ENCODE data around the gene GRIN1.

The GRIN1 gene

DNA sequence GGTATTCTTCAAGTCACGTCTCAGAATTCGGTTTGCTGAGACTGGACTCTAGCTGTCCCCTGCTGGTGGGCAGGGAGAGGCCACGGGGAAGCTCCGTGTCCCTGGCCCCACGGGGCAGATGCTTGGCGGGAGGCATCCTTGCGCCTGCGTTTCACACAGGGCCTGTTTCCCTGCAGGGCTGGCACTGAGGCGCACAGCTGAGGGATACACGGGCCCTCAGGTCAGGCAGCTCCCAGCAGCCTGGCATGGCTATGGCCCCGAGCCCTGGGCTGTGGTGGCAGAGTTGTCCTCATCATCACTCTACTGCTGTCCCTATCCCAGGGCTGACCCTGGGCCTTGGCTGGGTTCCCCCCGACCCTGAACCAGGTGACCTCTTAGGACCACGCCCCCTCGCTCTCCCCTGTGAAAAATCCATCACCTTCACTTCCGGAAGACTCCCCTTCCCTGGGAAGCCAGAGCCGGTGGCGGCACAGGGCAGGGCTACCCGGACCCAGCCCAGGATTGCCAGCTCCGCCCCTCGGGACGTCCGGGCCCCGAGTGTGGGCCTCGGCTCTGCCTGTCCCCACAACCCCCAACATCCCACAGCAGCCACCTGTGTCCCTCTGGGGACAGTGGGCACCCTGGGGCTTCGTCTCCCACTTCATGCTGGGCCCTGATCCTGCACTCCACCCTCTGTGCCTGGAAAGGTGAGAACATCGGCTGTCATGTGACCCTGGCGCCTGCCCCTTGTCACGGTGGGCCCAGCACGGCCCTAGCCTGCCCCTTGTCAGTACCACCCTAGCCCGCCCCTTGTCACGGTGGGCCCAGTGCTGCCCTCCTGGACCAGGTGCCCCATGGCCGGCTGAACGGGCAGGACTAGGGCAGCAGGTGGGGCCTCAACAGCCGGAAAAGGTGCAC lies 29.5 kb upstream of the GRIN1 start:
- TF ChIP-seq, protein P1, sequence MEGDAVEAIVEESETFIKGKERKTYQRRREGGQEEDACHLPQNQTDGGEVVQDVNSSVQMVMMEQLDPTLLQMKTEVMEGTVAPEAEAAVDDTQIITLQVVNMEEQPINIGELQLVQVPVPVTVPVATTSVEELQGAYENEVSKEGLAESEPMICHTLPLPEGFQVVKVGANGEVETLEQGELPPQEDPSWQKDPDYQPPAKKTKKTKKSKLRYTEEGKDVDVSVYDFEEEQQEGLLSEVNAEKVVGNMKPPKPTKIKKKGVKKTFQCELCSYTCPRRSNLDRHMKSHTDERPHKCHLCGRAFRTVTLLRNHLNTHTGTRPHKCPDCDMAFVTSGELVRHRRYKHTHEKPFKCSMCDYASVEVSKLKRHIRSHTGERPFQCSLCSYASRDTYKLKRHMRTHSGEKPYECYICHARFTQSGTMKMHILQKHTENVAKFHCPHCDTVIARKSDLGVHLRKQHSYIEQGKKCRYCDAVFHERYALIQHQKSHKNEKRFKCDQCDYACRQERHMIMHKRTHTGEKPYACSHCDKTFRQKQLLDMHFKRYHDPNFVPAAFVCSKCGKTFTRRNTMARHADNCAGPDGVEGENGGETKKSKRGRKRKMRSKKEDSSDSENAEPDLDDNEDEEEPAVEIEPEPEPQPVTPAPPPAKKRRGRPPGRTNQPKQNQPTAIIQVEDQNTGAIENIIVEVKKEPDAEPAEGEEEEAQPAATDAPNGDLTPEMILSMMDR (conservative IDR thresholded peaks at IDR 0.05; ENCODE audit: low read length): no peak
- H3K4me3 ChIP-seq (ENCODE audit: low read length): no peak overlapping the region
- no peak for DNase-seq (ENCODE audit: low read depth)

DNA sequence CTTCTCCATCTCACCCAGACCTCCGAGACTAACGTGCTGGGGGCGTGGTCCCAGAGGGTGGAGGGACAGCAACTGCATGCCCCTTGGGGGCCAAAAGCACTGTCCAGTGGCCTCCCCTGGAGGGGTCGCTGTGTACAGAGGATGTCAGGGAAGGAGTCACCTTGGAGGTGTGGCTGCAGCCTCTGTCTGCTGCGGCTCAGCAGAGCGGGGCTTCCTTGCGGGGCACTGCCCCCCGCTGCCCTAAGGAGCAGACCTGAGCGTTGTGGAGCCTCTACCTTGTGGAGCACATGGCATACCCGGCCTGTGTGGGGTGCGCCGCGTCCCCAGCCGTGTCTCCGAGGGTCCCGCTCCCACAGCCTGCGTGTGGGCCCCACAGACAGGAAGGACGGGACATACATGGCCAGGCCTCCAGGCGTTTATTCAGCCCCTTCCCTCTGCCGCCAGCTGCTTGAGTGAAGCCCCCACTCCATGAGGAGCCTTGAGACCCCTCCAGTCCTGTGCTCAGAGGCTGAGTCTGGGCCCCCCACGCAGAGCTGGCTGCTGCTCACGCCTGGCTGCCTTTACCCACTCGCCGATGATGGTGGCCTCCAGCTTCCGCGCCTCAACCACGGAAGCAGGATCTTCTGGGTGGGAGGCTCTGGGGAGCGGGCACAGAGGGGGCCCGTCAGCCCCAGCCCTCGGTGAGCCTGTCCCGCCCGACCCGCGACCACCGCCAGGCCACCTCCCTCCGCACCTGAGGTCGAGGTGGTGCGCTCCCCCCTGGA lies 28.6 kb upstream of the GRIN1 start:
- no peak overlapping the region for H3K4me3 ChIP-seq (ENCODE audit: low read length)
- no peak for DNase-seq (ENCODE audit: low read depth)
- TF ChIP-seq, protein P1 (conservative IDR thresholded peaks at IDR 0.05; ENCODE audit: low read length): no peak

DNA sequence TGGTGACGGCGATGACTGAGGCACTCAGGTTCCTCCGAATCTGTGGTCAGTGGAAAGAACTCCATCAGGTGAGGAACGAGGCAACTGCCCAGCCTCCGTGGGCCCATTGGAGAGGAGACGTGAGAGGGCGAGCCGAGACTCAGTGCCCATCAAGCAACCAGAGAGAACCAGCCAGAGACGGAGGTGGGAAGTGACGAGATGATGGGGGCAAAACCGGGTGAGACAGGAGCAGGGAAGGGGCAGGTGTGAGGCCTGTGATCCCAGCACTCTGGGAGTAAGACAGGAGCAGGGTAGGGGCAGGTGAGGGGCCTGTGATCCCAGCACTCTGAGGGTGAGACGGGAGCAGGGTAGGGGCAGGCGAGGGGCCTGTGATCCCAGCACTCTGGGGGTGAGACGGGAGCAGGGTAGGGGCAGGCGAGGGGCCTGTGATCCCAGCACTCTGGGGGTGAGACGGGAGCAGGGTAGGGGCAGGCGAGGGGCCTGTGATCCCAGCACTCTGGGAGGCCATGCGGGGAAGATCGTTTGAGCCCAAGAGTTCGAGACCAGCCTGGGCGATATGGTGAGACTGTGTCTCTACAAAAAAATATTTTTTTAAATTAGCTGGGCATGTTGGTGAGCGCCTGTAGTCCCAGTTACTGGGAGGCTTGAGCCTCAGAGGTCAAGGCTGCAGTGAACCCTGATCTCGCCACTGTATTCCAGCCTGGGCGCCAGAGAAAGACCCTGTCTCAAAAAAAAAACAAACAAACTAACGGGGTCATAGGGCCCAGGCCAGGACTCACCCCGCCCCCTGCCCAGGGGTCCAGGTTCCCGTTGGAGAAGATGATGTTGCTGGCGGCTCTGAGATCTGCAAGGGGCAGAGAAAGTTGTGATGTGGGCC lies 27.8 kb upstream of the GRIN1 start:
- no peak for DNase-seq (ENCODE audit: low read depth)
- TF ChIP-seq, protein P1 (conservative IDR thresholded peaks at IDR 0.05; ENCODE audit: low read length): no peak
- H3K4me3 ChIP-seq (ENCODE audit: low read length): no peak overlapping the region

DNA sequence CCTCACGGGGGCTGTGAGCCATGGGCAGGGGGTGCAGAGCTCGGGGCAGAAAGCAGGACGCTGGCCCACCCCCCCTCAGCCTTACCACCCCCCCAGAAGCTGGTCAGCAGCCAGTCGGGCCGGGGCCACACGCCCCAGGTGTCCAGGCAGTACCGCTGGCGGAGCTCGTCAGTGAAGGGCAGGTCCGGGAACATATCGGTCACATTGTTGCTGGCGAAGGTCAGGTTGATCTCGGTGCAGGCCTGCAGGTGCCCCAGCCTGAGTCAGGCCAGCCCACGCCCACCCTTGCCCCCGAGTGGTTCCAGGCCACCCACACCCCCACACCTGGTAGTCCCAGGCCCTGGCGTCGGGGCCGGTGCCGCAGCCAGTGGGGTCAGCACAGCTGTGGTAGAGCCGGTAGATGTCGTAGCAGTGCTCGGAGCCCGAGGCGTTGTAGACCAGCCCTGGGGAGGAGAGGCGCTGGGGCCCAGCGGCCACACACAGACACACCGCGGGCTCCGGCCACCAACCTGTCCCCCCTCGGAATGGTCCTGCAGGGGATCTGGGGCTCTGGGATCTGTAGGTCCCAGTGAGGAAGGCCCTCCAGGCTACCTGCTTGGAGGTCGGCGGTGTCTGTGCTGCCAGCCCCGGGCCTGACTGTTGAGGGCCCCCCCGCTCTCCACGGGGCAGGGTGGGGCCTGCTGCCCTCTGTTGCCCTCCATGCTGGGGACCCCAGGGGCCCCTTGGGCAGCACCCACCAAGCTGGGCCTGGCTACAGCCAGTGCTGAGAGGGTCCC lies 27.0 kb upstream of the GRIN1 start:
- TF ChIP-seq, protein P1 (conservative IDR thresholded peaks at IDR 0.05; ENCODE audit: low read length): no peak

DNA sequence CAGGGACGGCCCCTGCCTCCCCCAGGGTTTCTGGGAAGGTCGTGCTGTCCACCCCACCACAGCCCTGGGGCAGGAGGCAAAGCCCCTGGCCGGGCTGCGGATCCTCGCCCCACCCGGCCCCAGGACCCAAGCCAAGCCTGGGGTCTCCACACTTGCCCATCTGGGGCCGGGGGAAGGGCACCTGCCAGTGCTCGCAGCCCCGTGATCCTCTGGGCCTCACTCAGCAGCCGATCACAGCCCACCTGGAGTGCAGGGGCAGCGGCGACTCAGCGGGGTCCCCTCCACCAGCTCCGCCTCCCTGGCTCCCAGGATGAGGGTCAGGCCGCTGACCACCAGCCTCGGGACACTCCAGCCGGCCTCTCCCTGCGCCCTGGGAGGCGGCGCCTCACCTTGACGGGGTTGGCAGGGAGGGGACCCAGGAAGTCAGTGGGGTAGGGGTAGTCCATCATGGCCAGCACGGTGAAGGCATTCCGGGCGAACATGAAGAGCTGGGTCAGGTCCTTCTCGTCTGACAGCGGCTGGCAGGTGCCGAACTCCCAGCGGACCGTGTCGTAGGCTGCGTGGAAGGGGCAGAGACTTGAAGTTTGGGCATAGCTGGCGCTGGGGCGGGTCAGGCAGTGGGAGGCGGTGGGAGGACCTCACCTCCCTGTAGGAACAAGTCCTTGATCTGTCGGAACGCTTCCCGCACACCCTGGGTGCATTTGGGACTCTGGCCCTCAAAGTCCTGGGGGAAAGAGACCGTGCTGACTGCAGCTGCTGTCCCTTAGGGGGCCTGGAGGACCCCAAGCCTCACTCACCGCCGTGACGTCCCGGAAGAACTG lies 26.2 kb upstream of the GRIN1 start:
- DNase-seq (ENCODE audit: low read depth): no peak
- TF ChIP-seq, protein P1 (conservative IDR thresholded peaks at IDR 0.05; ENCODE audit: low read length): no peak
- no peak overlapping the region for H3K4me3 ChIP-seq (ENCODE audit: low read length)

More for the DNA sequence above, 27.0 kb upstream of the GRIN1 start:
- DNase-seq (ENCODE audit: low read depth): no peak
- no peak overlapping the region for H3K4me3 ChIP-seq (ENCODE audit: low read length)

Data from AG10803 (cell line).